Measurements from ENCODE around the gene SIRPA.

The SIRPA gene

DNA sequence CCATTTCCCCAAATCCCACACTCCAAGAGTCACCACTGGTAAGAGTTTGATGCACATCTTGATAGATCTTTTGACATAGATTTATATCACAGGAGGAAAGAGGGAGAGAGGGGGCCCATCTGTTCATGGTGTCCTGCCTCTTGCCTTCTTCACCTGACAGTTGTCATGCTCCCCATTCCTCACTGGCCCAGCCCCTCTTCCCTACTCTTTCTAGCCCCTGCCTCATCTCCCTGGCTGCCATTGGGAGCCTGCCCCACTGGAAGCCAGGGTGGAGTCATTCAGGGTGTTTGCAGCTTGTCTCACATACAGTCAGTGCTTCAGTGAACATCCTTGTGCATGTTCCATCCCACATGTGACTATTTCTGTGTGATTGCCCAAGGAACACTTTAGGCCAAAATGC lies 27.6 kb downstream of the SIRPA start:
- H3K36me3 ChIP-seq: peaks cover 100% of the 10 kb centered on the region
- TF ChIP-seq CTCF (IDR thresholded peaks at IDR 0.05): no peak

DNA sequence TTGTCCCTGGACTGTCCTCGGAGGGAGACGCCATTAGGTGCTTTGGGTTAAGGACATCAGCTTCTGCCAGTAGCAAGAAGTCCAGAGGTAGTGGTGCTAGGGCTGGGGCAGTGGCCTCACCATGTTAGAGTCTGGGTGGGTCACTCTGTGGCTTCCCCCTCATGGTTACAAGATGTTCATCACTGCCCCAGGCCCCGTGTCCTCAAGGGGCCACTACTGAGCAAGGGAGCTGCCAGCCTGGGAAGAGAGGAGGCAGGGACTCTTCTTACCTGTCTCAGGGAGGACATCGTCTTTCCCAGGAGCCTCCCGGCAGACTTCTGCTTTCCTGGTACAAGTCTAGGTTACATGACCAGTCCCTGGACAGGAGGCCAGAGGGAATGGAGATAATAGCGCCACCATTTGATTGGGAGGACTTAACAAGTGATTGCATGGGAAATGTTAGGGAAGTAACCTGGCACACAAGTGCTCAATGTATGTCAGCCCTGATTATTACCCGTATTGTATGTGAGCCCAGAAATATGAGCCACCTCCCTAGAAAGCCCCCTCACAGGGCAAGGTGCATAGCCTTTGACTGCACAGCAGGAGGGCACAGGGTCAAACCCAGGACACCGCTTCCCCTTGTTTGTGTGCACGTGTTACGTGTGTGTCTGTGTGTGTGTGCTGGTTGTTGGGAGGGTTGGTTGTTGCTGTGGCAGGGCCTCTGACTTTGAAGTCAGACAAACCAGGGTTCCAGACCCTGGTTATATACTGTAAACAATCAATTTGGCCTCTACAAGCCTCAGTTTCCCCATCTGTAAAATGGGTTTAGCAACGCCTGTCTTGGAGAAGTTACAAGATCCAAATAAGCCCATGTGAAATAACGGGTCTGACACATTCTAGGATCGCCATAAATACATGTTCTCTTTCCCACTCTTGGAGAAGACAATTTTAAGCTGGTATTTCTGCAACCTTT lies 30.0 kb downstream of the SIRPA start:
- Histone ChIP-seq H3K4me1 (ENCODE audit: control insufficient read depth in 1 of 2, insufficient read depth in 1 of 2, low read depth in 1 of 2, low read length in 1 of 2) (peaks cover 0 to 2% of the 10 kb centered on the region in 2 experiments), H3K27ac (peak overlapping the region; percentile 8), H3K27me3 (no peaks in the 10 kb centered on the region), H3K36me3 (peaks cover 100% of the 10 kb centered on the region), H3K4me3 (ENCODE audit: low read depth in 1 of 2, low read length in 1 of 2) (no peak overlapping the region), H3K9me3 (no peaks in the 10 kb centered on the region)
- TF ChIP-seq CTCF (IDR thresholded peaks at IDR 0.05): no peak

More for the DNA sequence above, 27.6 kb downstream of the SIRPA start:
- no peaks in the 10 kb centered on the region for H3K9me3 ChIP-seq
- H3K27me3 ChIP-seq: no peaks in the 10 kb centered on the region
- H3K4me1 ChIP-seq (ENCODE audit: control insufficient read depth in 1 of 2, insufficient read depth in 1 of 2, low read depth in 1 of 2, low read length in 1 of 2): peaks cover 0 to 8% of the 10 kb centered on the region in 2 experiments
- H3K27ac ChIP-seq: peak overlapping the region; percentile 36
- H3K4me3 ChIP-seq (ENCODE audit: low read depth in 1 of 2, low read length in 1 of 2): no peak overlapping the region

GRCh38 chr20:1926237-1926636 lies 31.0 kb downstream of the SIRPA start:
- TF ChIP-seq CTCF (IDR thresholded peaks at IDR 0.05): no peak
- H3K36me3 ChIP-seq: peaks cover 100% of the 10 kb centered on the region
- no peaks in the 10 kb centered on the region for H3K9me3 ChIP-seq
- H3K4me1 ChIP-seq (ENCODE audit: control insufficient read depth in 1 of 2, insufficient read depth in 1 of 2, low read depth in 1 of 2, low read length in 1 of 2): no peaks in the 10 kb centered on the region
- H3K27me3 ChIP-seq: no peaks in the 10 kb centered on the region
- peak overlapping the region; percentile 18 for H3K27ac ChIP-seq
- no peak overlapping the region for H3K4me3 ChIP-seq (ENCODE audit: low read depth in 1 of 2, low read length in 1 of 2)

DNA sequence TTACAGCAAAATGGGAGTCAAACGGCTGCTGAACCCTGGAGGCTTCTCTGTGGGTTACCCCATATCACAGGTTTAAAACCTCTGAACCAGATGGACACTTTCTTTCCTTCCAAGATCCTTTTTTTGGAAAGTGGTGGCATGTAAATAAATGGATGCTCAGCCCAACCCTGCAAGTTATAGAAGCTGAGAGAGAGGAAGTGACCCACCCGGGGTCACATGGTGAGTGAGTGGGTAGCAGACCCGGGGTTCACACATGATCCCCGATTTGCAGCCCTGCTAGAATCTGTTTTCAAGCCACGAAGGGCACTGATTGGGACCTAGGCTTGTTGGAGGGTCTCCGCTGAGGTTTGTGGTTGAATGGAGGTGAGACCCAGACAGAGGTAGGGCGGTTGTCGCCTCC lies 32.0 kb downstream of the SIRPA start:
- H3K4me1 ChIP-seq (ENCODE audit: control insufficient read depth in 1 of 2, insufficient read depth in 1 of 2, low read depth in 1 of 2, low read length in 1 of 2): no peaks in the 10 kb centered on the region
- H3K27ac ChIP-seq: peak overlapping the region; percentile 31
- no peak for TF ChIP-seq CTCF (IDR thresholded peaks at IDR 0.05)
- H3K36me3 ChIP-seq: peaks cover 100% of the 10 kb centered on the region
- H3K9me3 ChIP-seq: no peaks in the 10 kb centered on the region
- no peaks in the 10 kb centered on the region for H3K27me3 ChIP-seq
- H3K4me3 ChIP-seq (ENCODE audit: low read depth in 1 of 2, low read length in 1 of 2): no peak overlapping the region

DNA sequence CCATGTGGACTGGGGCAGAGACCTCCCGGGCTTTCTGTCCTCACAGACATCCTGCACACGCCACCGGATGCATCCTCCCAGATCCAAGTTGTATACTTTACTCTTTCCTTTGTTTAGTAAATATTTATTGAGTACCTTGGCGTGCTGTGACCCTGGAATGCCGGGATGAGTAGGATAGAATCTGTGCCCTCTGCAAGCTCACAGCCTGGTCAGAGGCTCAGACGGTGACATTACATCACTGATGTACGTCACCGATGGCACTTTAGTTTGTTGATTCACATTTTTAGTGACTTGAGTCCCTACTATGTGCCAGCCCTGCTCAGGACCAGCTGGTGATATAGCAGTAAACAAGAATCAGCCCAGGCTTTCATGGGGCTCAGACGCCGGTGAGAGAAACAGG lies 32.9 kb downstream of the SIRPA start:
- Histone ChIP-seq H3K4me1 (ENCODE audit: control insufficient read depth in 1 of 2, insufficient read depth in 1 of 2, low read depth in 1 of 2, low read length in 1 of 2) (peaks cover 0 to 2% of the 10 kb centered on the region in 2 experiments), H3K27me3 (no peaks in the 10 kb centered on the region), H3K36me3 (peaks cover 100% of the 10 kb centered on the region), H3K9me3 (no peaks in the 10 kb centered on the region), H3K4me3 (ENCODE audit: low read depth in 1 of 2, low read length in 1 of 2) (no peak overlapping the region), H3K27ac (peak overlapping the region; percentile 18)
- TF ChIP-seq CTCF (IDR thresholded peaks at IDR 0.05): no peak

Measured in neutrophil (primary cell).